ENCODE measurements around the gene CPAMD8. TPM values are rescaled to one million over a fixed set of nuclear protein-coding genes. Genes with fewer than 3 reads are reported as not detected.
"Not testable (repeated sequence)": the region's sequence is repeated elsewhere in the genome, so short reads cannot be mapped to it uniquely, and the experiment has no call there.

Gene CPAMD8
- total and polyA plus RNA-seq, 10 of the 15 experiments (the other 5 are each of a cell fraction or from before 2014, with no cell fraction given) = 0.12 to 0.97 (median 0.25) TPM; not detected in 3

- no peak for TF ChIP-seq ZBTB40 (IDR thresholded peaks at IDR 0.05; ENCODE audit: borderline replicate concordance)
- TF ChIP-seq RFX5 (IDR thresholded peaks at IDR 0.05; ENCODE audit: low read depth, low read length) = no peak
- TF ChIP-seq KDM1A (IDR thresholded peaks at IDR 0.05; ENCODE audit: borderline replicate concordance) = no peak
- TF ChIP-seq, protein P1, sequence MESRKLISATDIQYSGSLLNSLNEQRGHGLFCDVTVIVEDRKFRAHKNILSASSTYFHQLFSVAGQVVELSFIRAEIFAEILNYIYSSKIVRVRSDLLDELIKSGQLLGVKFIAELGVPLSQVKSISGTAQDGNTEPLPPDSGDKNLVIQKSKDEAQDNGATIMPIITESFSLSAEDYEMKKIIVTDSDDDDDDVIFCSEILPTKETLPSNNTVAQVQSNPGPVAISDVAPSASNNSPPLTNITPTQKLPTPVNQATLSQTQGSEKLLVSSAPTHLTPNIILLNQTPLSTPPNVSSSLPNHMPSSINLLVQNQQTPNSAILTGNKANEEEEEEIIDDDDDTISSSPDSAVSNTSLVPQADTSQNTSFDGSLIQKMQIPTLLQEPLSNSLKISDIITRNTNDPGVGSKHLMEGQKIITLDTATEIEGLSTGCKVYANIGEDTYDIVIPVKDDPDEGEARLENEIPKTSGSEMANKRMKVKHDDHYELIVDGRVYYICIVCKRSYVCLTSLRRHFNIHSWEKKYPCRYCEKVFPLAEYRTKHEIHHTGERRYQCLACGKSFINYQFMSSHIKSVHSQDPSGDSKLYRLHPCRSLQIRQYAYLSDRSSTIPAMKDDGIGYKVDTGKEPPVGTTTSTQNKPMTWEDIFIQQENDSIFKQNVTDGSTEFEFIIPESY (IDR thresholded peaks at IDR 0.05) = no peak
- no peak for TF ChIP-seq MYC (IDR thresholded peaks at IDR 0.05; ENCODE audit: insufficient read depth, insufficient read length, insufficient replicate concordance, low read length, severe bottlenecking)
- no peak for TF ChIP-seq KLF5 (IDR thresholded peaks at IDR 0.05; ENCODE audit: partially characterized antibody)
- TF ChIP-seq TAF1 (IDR thresholded peaks at IDR 0.05; ENCODE audit: borderline replicate concordance, low read depth, low read length) = no peak
Measured at GRCh38 chr19:16985403-16985802, 41.2 kb downstream of the CPAMD8 start (continued).

DNA sequence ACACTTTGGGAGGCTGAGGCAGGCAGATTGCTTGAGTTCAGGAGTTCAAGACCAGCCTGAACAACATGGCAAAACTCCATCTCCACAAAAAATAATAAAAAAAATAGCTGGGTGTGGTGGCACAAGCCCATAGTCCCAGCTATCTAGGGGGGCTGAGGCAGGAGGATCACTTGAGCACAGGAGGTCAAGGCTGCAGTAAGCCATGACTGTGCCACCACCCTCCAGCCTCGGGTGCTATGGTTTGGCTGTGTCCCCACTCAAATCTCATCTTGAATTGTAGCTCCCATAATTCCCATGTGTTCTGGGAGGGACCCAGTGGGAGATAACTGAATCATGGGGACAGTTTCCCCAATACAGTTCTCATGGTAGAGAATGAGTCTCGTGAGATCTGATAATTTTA lies 44.0 kb downstream of the CPAMD8 start:
- intact Hi-C loops (cut with micrococcal nuclease; ENCODE audit: unreplicated experiment); DNase-seq (ENCODE audit: low read depth, low spot score); H3K27ac ChIP-seq (ENCODE audit: control insufficient read depth, insufficient read depth); H3K9me3 ChIP-seq (replicated peaks; ENCODE audit: control insufficient read depth, insufficient read depth, low read length); H3K4me1 ChIP-seq (ENCODE audit: control insufficient read depth, insufficient read depth, low read length); FAIRE-seq; in situ Hi-C loops (cut with MboI); H3K4me2 ChIP-seq (ENCODE audit: control insufficient read depth, insufficient read depth); H3K4me3 ChIP-seq; H3K27me3 ChIP-seq (replicated peaks in 1 of 2; ENCODE audit: control insufficient read depth in 2 of 2, insufficient read depth in 2 of 2, low read length in 1 of 2); H3K9ac ChIP-seq (ENCODE audit: control insufficient read depth, insufficient read depth, low read length); ATAC-seq; RAD21 ChIA-PET (ENCODE audit: unreplicated experiment); POLR2A ChIA-PET; H3K79me2 ChIP-seq (ENCODE audit: control insufficient read depth, insufficient read depth, low read length); H2AFZ ChIP-seq (ENCODE audit: control insufficient read depth, low read depth, low read length); SMC1A ChIA-PET (ENCODE audit: uncharacterized antibody, unreplicated experiment); H3K36me3 ChIP-seq (ENCODE audit: control insufficient read depth in 2 of 2, insufficient read depth in 2 of 2, low read length in 1 of 2); BruUV-seq (replicated peaks); H4K20me1 ChIP-seq (ENCODE audit: control insufficient read depth, insufficient read depth): not testable (repeated sequence)
- CTCF ChIA-PET = interaction anchor here (1.2 kb wide), 1 partner anchor 203 kb away, joined by 4 read pairs; no protein-coding TSS in a partner anchor
- 36% methylated on average over 2 of the region's 2 CpGs for WGBS (ENCODE audit: insufficient coverage, insufficient replicate concordance, low lambda C conversion rate, missing lambda C conversion rate)

Data from GM12878 (cell line).